ENCODE data around the gene SHROOM3.

GRCh38 chr4:76709772-76710090, 274.7 kb downstream of the SHROOM3 start:
- TF ChIP-seq CTCF (IDR thresholded peaks at IDR 0.05) (no peak), POLR2A (IDR thresholded peaks at IDR 0.05) (no peak)
